ENCODE results near the gene GDPD4.

The GDPD4 gene

DNA sequence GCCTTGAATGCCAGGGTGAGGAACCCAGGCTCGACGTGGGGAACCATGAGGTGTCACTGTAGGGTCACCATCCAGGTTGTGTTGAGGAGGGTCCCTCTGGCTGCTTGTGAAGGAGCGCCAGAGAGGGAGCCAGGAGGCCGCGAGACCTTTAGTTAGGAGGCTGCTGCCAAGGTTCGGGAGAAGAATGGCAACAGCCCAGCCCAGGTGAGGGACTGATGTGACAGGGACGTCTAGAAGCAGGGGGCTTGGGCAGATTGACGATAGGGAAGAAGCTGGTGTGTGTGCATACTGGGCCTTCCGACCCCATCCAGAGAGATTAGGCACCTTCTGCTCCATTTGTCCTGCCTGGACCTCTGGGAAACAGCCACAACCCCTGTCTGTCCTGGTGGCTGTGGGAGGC, 124.5 kb downstream of the GDPD4 start:
- H3K4me3 ChIP-seq (ENCODE audit: insufficient read depth, low read length, poor library complexity, severe bottlenecking): no peak overlapping the region
- no peak overlapping the region for H3K9ac ChIP-seq (ENCODE audit: low read length)
- H4K20me1 ChIP-seq (ENCODE audit: low read depth, low read length): no peaks in the 10 kb centered on the region
- no peaks in the 10 kb centered on the region for H3F3A ChIP-seq (ENCODE audit: insufficient read depth)
- H3K9me2 ChIP-seq (replicated peaks; ENCODE audit: insufficient read depth, low read length): no peaks in the 10 kb centered on the region
- H3K27ac ChIP-seq (ENCODE audit: low read depth, low read length): no peak overlapping the region
- TF ChIP-seq, protein P1, sequence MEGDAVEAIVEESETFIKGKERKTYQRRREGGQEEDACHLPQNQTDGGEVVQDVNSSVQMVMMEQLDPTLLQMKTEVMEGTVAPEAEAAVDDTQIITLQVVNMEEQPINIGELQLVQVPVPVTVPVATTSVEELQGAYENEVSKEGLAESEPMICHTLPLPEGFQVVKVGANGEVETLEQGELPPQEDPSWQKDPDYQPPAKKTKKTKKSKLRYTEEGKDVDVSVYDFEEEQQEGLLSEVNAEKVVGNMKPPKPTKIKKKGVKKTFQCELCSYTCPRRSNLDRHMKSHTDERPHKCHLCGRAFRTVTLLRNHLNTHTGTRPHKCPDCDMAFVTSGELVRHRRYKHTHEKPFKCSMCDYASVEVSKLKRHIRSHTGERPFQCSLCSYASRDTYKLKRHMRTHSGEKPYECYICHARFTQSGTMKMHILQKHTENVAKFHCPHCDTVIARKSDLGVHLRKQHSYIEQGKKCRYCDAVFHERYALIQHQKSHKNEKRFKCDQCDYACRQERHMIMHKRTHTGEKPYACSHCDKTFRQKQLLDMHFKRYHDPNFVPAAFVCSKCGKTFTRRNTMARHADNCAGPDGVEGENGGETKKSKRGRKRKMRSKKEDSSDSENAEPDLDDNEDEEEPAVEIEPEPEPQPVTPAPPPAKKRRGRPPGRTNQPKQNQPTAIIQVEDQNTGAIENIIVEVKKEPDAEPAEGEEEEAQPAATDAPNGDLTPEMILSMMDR (IDR thresholded peaks at IDR 0.05; ENCODE audit: insufficient read depth, low read length, poor library complexity, severe bottlenecking): no peak
- no peak for TF ChIP-seq EZH2phosphoT487 (conservative IDR thresholded peaks at IDR 0.05; ENCODE audit: low read length)
- H3K9me3 ChIP-seq (ENCODE audit: insufficient read depth, low read length): no peaks in the 10 kb centered on the region
- no peak overlapping the region for H2AFZ ChIP-seq (ENCODE audit: low read depth, low read length, severe bottlenecking)
- H3K79me2 ChIP-seq (ENCODE audit: insufficient read depth, low read length): no peaks in the 10 kb centered on the region
- no peaks in the 10 kb centered on the region for H3K27me3 ChIP-seq (ENCODE audit: low read length)
- no peaks in the 10 kb centered on the region for H3K36me3 ChIP-seq (ENCODE audit: low read length)
- no peak overlapping the region for H3K4me2 ChIP-seq (ENCODE audit: low read depth, low read length, poor library complexity, severe bottlenecking)

DNA sequence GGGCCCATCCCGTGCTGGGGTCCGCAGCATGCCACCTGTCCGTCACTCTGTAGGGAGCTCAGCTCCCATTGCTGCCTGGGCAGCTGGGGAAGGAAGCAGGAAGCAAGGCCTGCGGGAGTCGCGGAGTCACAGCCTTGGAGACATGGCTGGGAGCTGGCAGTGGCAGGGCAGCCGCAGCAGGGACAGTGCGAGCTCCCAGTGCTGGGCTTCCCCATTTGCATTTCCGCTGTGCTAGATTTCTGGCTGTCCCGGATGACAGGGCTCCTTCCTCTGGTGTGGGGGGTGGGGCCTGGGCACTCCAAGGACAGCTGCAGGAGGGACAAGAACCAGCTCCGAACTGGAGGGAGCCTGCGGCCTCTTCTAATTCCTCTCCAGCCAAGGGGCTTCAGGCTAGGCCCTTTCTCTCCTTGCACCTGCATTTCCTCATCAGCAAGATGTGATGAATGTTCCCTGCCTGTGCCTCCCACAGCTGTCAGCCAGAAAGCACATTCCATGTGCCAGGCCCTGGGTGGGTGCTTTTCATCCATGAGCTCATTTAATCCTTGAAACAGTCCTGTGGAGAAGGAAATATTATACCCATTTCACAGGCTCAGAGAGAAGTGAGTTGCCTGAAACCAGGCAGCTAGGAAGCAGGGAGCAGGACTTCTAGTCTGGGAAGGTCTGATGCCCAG, 125.5 kb downstream of the GDPD4 start:
- Histone ChIP-seq H3K9me3 (ENCODE audit: insufficient read depth, low read length) (no peaks in the 10 kb centered on the region), H3K27ac (ENCODE audit: low read depth, low read length) (no peak overlapping the region), H3F3A (ENCODE audit: insufficient read depth) (no peaks in the 10 kb centered on the region), H2AFZ (ENCODE audit: low read depth, low read length, severe bottlenecking) (no peak overlapping the region), H3K9me2 (replicated peaks; ENCODE audit: insufficient read depth, low read length) (no peaks in the 10 kb centered on the region), H3K79me2 (ENCODE audit: insufficient read depth, low read length) (no peaks in the 10 kb centered on the region), H3K27me3 (ENCODE audit: low read length) (no peaks in the 10 kb centered on the region), H3K4me2 (ENCODE audit: low read depth, low read length, poor library complexity, severe bottlenecking) (no peak overlapping the region), H3K4me3 (ENCODE audit: insufficient read depth, low read length, poor library complexity, severe bottlenecking) (no peak overlapping the region), H4K20me1 (ENCODE audit: low read depth, low read length) (no peaks in the 10 kb centered on the region), H3K36me3 (ENCODE audit: low read length) (no peaks in the 10 kb centered on the region), H3K9ac (ENCODE audit: low read length) (no peak overlapping the region)
- no peak for TF ChIP-seq EZH2phosphoT487 (conservative IDR thresholded peaks at IDR 0.05; ENCODE audit: low read length)
- TF ChIP-seq, protein P1 (IDR thresholded peaks at IDR 0.05; ENCODE audit: insufficient read depth, low read length, poor library complexity, severe bottlenecking): no peak

DNA sequence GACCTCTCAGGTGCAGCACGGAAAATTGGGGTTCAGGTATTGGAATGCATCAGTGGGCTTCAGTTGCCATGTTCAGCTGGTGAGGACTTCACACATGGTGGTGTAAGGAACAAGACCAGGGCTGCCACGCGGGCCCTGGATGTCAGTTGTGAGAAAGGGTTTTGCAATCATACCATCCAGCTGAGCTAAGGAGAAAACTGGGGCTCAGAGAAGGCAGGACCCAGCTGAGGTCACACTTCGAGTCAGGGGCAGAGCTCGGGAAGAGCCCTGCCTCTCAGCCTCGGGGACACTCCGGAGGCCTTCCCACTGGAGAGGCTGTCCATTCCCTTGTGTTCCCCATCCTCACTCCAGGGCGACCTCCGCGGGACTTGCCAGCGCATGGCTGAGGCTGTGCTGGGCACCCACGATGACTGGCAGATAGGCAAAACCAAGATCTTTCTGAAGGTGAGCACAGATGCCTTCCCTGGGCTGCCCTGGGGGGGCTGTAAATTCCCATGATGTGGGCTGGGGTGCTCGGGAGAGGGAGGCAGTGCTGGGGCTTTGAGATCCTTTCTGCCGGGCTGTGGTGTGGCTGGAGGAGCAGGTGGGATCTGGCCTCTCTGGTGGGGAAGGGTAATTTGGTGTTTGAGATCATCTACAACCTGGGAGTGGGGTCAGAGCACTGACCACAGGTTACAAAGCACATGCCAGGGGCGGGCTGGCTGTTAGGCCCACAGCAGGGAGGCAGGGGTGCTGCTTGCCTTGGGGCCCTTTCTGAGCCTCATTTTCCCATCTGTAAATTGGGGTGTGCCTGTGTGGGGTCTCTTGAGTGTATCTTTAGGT, 126.3 kb downstream of the GDPD4 start:
- Histone ChIP-seq H3K79me2 (ENCODE audit: insufficient read depth, low read length) (no peaks in the 10 kb centered on the region), H3K9ac (ENCODE audit: low read length) (no peak overlapping the region), H3K9me2 (replicated peaks; ENCODE audit: insufficient read depth, low read length) (no peaks in the 10 kb centered on the region), H4K20me1 (ENCODE audit: low read depth, low read length) (no peaks in the 10 kb centered on the region), H3K36me3 (ENCODE audit: low read length) (no peaks in the 10 kb centered on the region), H3K27ac (ENCODE audit: low read depth, low read length) (no peak overlapping the region), H3K4me3 (ENCODE audit: insufficient read depth, low read length, poor library complexity, severe bottlenecking) (no peak overlapping the region), H3K4me2 (ENCODE audit: low read depth, low read length, poor library complexity, severe bottlenecking) (no peak overlapping the region), H2AFZ (ENCODE audit: low read depth, low read length, severe bottlenecking) (no peak overlapping the region), H3F3A (ENCODE audit: insufficient read depth) (no peaks in the 10 kb centered on the region), H3K9me3 (ENCODE audit: insufficient read depth, low read length) (no peaks in the 10 kb centered on the region), H3K27me3 (ENCODE audit: low read length) (no peaks in the 10 kb centered on the region)
- TF ChIP-seq EZH2phosphoT487 (conservative IDR thresholded peaks at IDR 0.05; ENCODE audit: low read length): no peak

DNA sequence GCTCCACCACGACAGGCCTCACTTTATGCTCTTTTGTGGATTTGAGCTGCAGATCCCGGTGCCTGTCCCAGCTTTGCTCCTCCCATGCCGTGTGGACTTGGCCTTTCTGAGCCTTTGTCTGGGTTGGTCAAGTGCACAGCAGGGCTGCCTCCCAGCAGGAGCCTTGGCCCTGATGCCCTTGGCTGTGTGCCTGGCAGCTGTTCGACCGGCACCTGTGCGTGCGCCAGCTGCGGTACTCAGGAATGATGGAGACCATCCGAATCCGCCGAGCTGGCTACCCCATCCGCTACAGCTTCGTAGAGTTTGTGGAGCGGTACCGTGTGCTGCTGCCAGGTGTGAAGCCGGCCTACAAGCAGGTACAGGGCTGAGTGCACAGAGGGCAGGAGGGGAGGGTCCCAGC, 126.9 kb downstream of the GDPD4 start:
- no peaks in the 10 kb centered on the region for H3K9me3 ChIP-seq (ENCODE audit: insufficient read depth, low read length)
- TF ChIP-seq, protein P1 (IDR thresholded peaks at IDR 0.05; ENCODE audit: insufficient read depth, low read length, poor library complexity, severe bottlenecking): no peak
- TF ChIP-seq EZH2phosphoT487 (conservative IDR thresholded peaks at IDR 0.05; ENCODE audit: low read length): no peak
- no peaks in the 10 kb centered on the region for H4K20me1 ChIP-seq (ENCODE audit: low read depth, low read length)
- no peak overlapping the region for H2AFZ ChIP-seq (ENCODE audit: low read depth, low read length, severe bottlenecking)
- H3F3A ChIP-seq (ENCODE audit: insufficient read depth): no peaks in the 10 kb centered on the region
- no peaks in the 10 kb centered on the region for H3K27me3 ChIP-seq (ENCODE audit: low read length)
- H3K9me2 ChIP-seq (replicated peaks; ENCODE audit: insufficient read depth, low read length): no peaks in the 10 kb centered on the region
- H3K4me2 ChIP-seq (ENCODE audit: low read depth, low read length, poor library complexity, severe bottlenecking): no peak overlapping the region
- H3K27ac ChIP-seq (ENCODE audit: low read depth, low read length): no peak overlapping the region
- H3K79me2 ChIP-seq (ENCODE audit: insufficient read depth, low read length): no peaks in the 10 kb centered on the region
- H3K9ac ChIP-seq (ENCODE audit: low read length): no peak overlapping the region
- H3K4me3 ChIP-seq (ENCODE audit: insufficient read depth, low read length, poor library complexity, severe bottlenecking): no peak overlapping the region
- H3K36me3 ChIP-seq (ENCODE audit: low read length): no peaks in the 10 kb centered on the region

All from SU-DHL-6 (cell line).